ENCODE measurements around the gene AVPI1.
"Not testable (repeated sequence)": the region's sequence is repeated elsewhere in the genome, so short reads cannot be mapped to it uniquely, and the experiment has no call there.

Gene AVPI1

DNA sequence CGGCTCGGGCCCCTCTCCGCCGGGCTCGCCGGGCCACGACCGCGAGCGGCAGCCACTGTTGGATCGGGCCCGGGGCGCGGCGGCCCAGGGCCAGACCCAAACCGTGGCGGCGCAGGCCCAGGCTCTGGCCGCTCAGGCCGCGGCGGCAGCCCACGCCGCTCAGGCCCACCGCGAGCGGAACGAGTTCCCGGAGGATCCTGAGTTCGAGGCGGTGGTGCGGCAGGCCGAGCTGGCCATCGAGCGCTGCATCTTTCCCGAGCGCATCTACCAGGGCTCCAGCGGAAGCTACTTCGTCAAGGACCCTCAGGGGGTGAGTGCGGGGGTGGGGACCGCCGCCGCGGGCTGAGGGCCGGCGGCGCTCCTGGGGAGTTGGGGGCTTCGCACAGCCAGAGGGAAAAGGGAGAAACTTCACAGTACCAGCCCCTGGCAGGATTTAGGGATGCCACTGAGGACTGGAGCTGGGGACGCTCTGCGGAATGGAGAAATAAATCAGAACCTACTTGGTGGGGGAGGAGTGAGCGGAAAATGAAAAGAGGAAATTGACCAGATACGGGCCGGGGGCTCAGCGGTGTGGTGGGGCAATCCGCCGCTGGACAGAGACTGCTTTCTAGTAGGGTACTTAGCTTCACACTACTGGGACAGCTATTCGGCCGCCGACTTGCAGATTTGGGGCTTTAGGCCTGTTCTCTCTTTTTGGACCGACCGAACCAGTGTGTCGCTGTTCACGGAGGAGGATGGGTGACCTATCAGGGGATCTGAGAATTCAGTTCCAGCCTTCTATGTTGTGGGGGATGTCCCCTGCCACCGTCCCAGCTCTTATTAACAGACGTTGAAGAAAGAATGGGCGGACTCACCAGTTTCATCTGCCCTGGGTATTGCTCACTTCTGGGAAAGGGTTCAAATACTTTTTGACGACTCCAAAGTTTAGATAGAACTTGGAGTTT is 45.9 kb downstream of the AVPI1 start:
- no peak for DNase-seq (ENCODE audit: low read depth, low spot score)

DNA sequence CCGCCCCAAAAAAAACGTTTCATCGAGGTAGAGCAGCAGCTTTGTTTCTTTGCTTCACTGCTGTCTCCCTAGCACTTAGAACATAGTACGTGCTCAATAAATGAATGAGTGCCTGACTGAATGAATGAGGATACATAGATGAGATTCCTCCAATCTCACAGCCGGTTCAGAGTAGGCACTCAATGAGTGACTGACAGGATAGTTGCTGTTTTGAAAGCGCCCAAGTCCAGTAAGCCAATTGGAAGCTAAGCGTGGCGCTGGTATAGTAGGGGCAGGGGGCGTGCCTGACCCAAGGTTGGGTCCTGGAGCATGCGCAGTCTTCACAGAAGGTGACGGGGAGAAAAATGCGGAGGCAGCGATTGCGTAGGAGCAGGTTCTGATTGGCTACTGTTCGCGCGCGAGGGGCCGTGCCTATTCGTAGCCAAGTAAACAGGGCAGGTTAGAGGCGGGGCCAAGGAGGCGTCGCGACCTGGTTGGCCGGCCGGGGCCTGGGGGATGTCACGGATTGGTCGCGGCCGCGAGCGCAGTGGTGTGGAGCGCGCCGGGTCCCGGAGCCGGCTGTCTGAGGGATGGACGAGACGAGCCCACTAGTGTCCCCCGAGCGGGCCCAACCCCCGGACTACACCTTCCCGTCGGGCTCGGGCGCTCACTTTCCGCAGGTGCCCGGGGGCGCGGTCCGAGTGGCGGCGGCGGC is 46.7 kb downstream of the AVPI1 start, which contains the start of gene PI4K2A:
TSS of gene PI4K2A (plus strand) at position 498 of the 694 bp plus-strand sequence. CDS start at position 570, 72 bp downstream.
- DNase-seq (ENCODE audit: low read depth, low spot score), result peak; percentile 95

DNA sequence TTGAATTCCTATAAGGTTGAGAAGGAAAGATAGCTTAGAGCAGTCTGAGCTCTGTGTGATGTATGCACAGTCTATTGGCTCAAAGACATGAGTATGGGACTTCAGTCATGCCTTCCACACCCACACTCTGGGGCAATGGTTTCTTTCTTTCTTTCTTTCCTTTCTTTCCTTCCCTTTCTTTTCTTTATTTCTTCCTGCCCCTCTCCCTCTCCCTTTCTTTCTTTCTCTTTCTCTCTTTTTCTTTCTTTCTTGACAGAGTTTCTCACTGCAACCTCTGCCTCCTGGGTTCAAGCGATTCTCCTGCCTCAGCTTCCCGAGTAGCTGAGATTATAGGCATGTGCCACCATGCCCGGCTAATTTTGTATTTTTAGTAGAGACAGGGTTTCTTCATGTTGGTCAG is 48.0 kb downstream of the AVPI1 start:
- not testable (repeated sequence) for DNase-seq (ENCODE audit: low read depth, low spot score)

DNA sequence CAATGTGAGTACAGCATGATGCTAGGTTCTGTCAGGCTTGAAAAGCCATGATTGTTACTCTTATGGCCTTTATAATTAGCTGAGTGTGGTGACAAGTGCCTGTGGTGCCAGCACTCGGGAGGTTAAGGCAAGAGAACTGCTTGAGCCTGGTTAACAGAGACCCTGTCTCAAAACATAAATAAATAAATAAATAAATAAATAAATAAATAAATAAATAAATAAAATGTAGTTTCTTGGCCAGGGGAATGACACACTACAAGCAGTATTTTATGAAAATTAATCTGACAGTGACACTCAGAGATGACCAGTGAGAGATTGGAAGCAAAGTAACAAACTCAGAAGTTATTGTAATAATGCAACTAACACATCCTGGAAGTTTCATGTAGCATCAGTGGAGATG is 51.5 kb downstream of the AVPI1 start:
- DNase-seq (ENCODE audit: low read depth, low spot score), result no peak

DNA sequence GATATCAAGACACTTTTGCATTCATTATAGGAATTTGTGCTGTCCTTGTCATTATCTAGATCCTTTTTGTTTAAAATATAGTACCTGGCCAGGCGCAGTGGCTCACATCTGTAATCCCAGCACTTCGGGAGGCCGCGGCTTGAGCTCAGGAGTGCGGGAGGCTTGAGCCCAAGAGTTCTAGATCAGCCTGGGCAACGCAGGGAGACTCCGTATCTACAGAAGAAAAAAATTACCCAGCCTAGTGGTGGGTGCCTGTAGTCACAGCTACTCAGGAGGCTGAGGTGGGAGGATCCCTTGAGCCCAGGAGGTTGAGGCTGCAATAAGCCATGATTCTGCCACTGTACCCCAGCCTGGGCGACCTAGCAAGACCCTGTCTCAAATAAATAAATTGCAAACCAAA is 53.1 kb downstream of the AVPI1 start:
- no peak for DNase-seq (ENCODE audit: low read depth, low spot score)

DNA sequence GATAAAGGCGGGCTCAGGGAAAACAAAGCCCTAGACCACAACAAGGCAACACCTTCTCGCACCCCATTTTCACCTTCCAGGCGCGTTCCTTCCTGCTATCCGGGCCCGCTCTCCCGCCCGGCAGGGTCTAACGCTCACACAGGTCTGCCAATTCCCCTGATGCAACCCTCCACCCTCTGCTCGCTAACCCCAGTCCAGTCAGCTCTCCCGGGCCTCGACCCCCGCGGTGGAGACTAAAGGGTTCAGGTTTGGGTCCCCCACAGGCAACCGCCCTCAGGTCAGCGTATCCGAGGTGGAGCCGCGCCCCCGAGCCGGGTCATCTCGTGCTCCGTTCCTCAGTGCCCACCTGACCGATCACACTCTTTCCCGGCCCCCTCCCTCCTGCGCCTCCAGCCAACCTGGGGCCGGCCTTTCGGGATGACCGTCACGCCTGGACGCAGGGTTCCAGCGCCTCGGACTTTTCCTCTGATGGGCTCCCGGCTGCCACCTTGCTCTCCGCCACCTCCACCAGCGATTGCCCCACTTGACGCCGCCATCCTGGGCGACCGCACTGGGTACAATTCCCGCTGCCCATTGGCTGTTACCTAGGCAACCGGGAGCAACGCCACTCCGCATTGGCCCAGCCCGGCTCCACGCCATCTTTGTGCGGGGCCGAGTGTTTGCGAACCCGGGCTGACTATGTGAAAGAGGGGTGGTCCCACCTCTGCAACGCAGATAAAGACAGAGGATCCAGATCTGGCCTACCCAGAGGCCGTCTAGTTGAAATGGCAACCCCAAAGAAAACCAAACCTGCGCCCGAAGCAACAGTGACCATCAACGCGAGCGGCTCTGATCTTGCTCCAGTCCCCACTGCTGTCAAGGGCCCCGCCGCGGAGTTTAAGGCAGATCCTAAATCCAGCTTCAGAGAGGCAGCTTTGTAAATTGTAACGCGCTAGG is 53.8 kb downstream of the AVPI1 start, which contains the start of gene MORN4:
TSS of gene MORN4 (minus strand) at position 552 of the 936 bp plus-strand sequence. CDS start 13,847 bp downstream, outside the sequence.
- DNase-seq (ENCODE audit: low read depth, low spot score), result peak; percentile 86

DNA sequence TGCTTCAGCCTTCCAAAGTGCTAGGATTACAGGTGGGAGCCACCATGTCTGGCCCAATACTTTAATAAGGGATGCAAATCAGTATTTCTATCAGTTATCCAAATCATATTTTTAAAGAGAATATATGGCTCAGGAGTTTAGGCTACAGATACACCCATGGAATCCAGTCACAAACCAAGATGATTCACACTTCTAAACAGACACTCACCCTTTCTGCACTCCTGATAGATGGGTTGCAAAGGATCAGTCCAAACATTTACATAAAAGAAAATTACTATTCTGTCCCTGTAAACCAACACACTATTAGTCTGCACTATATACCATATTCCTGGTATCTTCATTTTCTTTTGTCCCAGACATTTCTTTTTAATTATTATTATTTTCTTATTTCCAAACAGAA is 55.9 kb downstream of the AVPI1 start:
- no peak for DNase-seq (ENCODE audit: low read depth, low spot score)

DNA sequence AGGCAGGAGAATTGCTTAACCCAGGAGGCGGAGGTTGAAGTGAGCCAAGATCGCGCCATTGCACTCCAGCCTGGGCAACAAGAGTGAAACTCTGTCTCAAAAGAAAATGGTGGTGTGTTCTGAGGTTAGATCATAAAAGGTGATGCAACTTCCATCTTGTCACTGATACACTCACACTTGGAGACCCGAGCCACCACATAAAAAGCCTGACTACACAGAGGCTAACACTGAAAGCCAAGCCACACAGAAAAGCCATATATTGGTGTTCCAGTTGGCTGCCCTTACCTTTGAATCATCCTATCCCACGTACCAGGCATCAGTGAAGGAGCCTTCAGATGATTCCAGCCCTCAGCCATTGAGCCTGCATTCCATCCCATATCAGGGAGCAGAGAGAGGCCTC is 57.8 kb downstream of the AVPI1 start:
- DNase-seq (ENCODE audit: low read depth, low spot score), result no peak

DNA sequence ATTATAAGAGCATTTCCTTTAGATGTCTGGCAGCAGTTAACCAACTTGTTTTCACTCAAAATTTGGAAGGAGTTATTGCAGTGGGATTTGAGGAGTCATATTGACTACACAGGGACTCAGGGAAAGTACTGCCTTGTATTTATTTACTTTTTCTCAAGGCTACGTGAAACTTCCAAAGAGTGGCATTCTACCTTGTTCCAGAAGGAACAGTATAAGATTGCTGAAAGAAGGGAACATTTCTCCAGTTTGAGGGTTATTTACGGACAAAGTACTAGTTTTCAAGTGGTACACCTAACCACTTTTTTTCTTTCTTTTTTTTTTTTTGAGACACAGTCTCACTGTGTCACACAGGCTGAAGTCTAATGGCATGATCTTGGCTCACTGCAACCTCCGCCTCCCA is 58.8 kb downstream of the AVPI1 start:
- DNase-seq (ENCODE audit: low read depth, low spot score), result no peak

DNA sequence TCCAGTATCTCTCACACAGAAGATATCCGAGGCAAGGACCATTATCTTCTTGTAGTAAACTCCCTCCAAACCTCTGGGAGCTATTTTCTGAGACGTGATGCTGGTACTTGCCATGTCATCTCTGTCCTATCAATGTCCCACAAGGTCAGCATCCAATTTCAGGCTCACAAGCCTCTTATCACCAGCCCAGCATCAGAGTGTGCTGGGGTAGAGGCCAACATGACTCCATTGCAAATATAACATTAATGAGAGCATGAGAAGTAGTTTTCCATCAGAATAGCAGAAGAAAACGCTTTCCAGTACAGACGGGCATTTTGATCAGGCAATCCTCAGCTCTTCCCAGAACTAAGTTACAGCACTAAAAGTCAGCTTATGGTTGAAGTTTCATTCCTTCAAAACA is 59.3 kb downstream of the AVPI1 start:
- DNase-seq (ENCODE audit: low read depth, low spot score), result no peak

All from iPS DF 19.7 (cell line).